Measurements from ENCODE around the gene INO80B. TPM values are rescaled to one million over a fixed set of nuclear protein-coding genes. Genes with fewer than 3 reads are reported as not detected.
A peak's percentile ranks its signal among the peaks of the same experiment; 100 is the strongest.

Gene INO80B
- total and polyA plus RNA-seq, 9 donors, result 9.4 to 60.9 (median 48.6) TPM

DNA sequence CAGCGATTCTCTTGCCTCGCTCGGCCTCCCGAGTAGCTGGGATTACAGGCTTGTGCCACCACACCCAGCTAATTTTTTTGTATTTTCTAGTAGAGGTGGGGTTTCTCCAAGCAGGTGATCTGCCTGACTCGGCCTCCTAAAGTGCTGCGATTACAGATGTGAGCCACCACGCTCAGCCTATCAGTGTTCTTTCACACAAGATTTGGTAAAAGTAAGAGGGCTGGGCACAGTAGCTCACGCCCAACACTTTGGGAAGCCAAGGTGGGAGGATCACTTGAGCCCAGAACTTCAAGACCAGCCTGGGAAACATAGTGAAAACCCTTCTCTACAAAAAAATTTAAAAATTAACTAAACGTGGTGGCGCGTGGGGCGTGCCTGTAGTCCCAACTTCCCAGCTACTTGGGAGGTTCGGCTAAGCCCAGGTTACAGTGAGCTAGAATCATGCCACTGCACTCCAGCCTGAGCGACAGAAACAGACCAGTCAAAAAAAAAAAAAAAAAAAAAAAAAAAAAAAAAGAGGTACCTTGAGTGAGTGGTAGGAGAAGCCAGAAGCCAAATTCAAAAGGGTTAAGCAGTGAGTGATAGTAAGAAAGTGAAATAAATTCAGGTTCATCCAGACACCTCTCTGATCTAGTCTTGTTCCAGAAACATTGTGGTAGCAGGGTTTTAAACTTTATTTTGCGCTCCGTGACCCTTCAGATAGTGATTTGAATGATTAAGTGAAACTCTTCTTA, 16.6 kb downstream of the INO80B start:
- Histone ChIP-seq H3K4me3 (peak overlapping the region; percentile 47), H3K36me3 (no peaks in the 10 kb centered on the region), H3K27me3 (no peaks in the 10 kb centered on the region), H3K9me3 (no peaks in the 10 kb centered on the region), H3K4me1 (ENCODE audit: insufficient read depth) (peaks cover 5% of the 10 kb centered on the region), H3K27ac (peak overlapping the region in 1 of 2 donors; percentile 83)
- intact Hi-C loops (cut with DNase I), result loop anchor here in 1 of 4 donors (5.0 kb wide), 1 partner anchor 181 kb away; the partner anchor contains the start of gene SEMA4F
- no peak for DNase-seq
- TF ChIP-seq, protein P1, sequence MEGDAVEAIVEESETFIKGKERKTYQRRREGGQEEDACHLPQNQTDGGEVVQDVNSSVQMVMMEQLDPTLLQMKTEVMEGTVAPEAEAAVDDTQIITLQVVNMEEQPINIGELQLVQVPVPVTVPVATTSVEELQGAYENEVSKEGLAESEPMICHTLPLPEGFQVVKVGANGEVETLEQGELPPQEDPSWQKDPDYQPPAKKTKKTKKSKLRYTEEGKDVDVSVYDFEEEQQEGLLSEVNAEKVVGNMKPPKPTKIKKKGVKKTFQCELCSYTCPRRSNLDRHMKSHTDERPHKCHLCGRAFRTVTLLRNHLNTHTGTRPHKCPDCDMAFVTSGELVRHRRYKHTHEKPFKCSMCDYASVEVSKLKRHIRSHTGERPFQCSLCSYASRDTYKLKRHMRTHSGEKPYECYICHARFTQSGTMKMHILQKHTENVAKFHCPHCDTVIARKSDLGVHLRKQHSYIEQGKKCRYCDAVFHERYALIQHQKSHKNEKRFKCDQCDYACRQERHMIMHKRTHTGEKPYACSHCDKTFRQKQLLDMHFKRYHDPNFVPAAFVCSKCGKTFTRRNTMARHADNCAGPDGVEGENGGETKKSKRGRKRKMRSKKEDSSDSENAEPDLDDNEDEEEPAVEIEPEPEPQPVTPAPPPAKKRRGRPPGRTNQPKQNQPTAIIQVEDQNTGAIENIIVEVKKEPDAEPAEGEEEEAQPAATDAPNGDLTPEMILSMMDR (IDR thresholded peaks at IDR 0.05), result no peak
- TF ChIP-seq EP300 (IDR thresholded peaks at IDR 0.05) (no peak), POLR2A (IDR thresholded peaks at IDR 0.05) (no peak)
- 44 to 60% (median 45%) methylated on average over 16 of the region's 16 CpGs for WGBS, 3 donors

- peak; percentile 27 for TF ChIP-seq EP300 (IDR thresholded peaks at IDR 0.05)
- peak; percentile 70 for TF ChIP-seq POLR2A (IDR thresholded peaks at IDR 0.05)
- TF ChIP-seq, protein P1 (IDR thresholded peaks at IDR 0.05), result no peak
- peak; percentile 92 to 97 (median 95) for DNase-seq
- Histone ChIP-seq H3K27ac (peak within 1 kb of the TSS; percentile 53 to 83), H3K27me3 (no peaks in the 10 kb centered on the region), H3K9me3 (no peaks in the 10 kb centered on the region), H3K4me1 (ENCODE audit: insufficient read depth) (peaks cover 5% of the 10 kb centered on the region), H3K4me3 (peak within 1 kb of the TSS; percentile 47), H3K36me3 (no peaks in the 10 kb centered on the region)
- intact Hi-C loops (cut with DNase I), result loop anchor here in 1 of 4 donors (5.0 kb wide), 1 partner anchor 180 kb away; the partner anchor contains the start of gene SEMA4F
- WGBS, 3 donors, result 0 to 1% (median 1%) methylated on average over 66 of the region's 66 CpGs
Observed at GRCh38 chr2:74472086-74472944, 17.4 kb downstream of the INO80B start, which contains the start of gene MRPL53. TSS of gene MRPL53 (minus strand) at chr2:74472680. CDS start at chr2:74472660, 20 bp downstream.

DNA sequence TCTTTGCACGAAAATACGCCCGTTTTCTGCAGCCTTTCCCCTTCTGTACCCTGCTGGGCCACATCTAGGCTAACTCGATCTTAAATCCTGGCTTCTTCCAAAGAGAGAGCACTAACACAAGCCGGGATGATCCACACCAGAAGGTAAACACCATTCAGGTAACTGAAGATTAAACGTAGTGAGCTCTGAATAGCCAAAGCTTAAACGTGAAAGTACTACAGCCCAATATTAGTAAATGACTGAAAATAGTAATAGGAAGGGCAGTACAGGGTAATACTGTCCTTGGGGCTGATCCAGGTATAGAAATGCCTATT, 18.0 kb downstream of the INO80B start:
- WGBS, 3 donors, result 4 to 14% (median 4%) methylated on average over 7 of the region's 7 CpGs
- Histone ChIP-seq H3K27me3 (no peaks in the 10 kb centered on the region), H3K4me1 (ENCODE audit: insufficient read depth) (peaks cover 5% of the 10 kb centered on the region), H3K9me3 (no peaks in the 10 kb centered on the region), H3K4me3 (peak overlapping the region; percentile 47), H3K36me3 (no peaks in the 10 kb centered on the region), H3K27ac (peak overlapping the region in 1 of 2 donors; percentile 83)
- DNase-seq, result no peak
- intact Hi-C loops (cut with DNase I), result loop anchor here in 1 of 4 donors (5.0 kb wide), 1 partner anchor 179 kb away; the partner anchor contains the start of gene SEMA4F
- TF ChIP-seq EP300 (IDR thresholded peaks at IDR 0.05) (no peak), POLR2A (IDR thresholded peaks at IDR 0.05) (no peak)
- TF ChIP-seq, protein P1 (IDR thresholded peaks at IDR 0.05), result no peak

DNA sequence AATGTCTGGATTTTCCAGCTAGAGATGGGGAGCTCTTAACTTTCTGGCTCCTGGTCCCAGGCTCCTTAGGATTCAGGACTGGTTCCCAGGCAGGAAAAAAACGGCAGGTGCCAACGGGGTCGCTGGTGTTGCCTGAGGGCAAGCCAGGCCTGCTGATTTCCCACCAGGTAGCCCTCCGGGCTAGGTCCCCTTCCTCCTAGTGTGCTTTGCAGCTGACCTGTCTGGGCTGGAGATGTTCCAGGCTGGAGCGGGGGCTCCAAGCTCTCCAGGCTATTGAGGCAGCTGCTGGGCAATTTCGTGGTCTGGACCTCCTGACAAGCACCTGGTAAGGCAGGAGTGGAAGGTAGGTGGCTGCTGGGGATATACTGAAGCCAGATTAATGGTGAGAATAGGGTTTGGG, 19.6 kb downstream of the INO80B start:
- no peak overlapping the region for H3K27ac ChIP-seq
- 86 to 91% (median 87%) methylated on average over 6 of the region's 6 CpGs for WGBS, 3 donors

More for the DNA sequence above, 19.6 kb downstream of the INO80B start:
- Histone ChIP-seq H3K9me3 (no peaks in the 10 kb centered on the region), H3K4me1 (ENCODE audit: insufficient read depth) (peaks cover 5% of the 10 kb centered on the region), H3K36me3 (no peaks in the 10 kb centered on the region), H3K4me3 (no peak overlapping the region), H3K27me3 (no peaks in the 10 kb centered on the region)
- DNase-seq, result peak in 1 of 5 donors; percentile 33
- intact Hi-C loops (cut with DNase I), result loop anchor here in 1 of 4 donors (5.0 kb wide), 1 partner anchor 178 kb away; the partner anchor contains the start of gene SEMA4F
- TF ChIP-seq EP300 (IDR thresholded peaks at IDR 0.05) (no peak), POLR2A (IDR thresholded peaks at IDR 0.05) (no peak)
- TF ChIP-seq, protein P1 (IDR thresholded peaks at IDR 0.05), result no peak

Measured in ovary (tissue), 9 donors.